Common myeloid progenitor, CD34-positive (primary cell): Measurements from ENCODE around the gene ACOT12.

Experiments
- CTCF ChIA-PET: fragments of 350-600 bp; sonication (Branson Sonifier 250); formaldehyde crosslinking; loops from one replicate; lab custom pipeline; 2021; ENCODE audit warnings: antibody characterized with exemption; lab: Charles Lee
- POLR2A ChIA-PET: fragments of 350-600 bp; sonication (Branson Sonifier 250); formaldehyde crosslinking; loops from one replicate; lab custom pipeline; 2021; ENCODE audit warnings: antibody characterized with exemption; lab: Charles Lee
- DNase-seq, 3 donors: peaks; one replicate each; pipeline versions ENCODE4 v3.0.0 to v3.0.0-alpha.2; 2013
- H3K27ac ChIP-seq, 2 experiments: 1 replicate in 1 of 2; 2 replicates in 1 of 2; pipeline ENCODE4 v1.7.0; 2013; ENCODE audit warnings: inconsistent platforms in 2 of 2, low read length in 2 of 2, mild to moderate bottlenecking in 2 of 2, low read depth in 1 of 2, moderate library complexity in 1 of 2; ENCODE audit not compliant: severe bottlenecking in 2 of 2, insufficient read depth in 1 of 2, poor library complexity in 1 of 2
- H3K27me3 ChIP-seq, 5 experiments: replicated peaks in 2 of 5; 1 replicate in 3 of 5; 2 replicates in 2 of 5; pipeline versions ENCODE4 v1.6.1 to v1.7.0; 2013; ENCODE audit warnings: low read length in 4 of 5, mild to moderate bottlenecking in 2 of 5, moderate library complexity in 2 of 5, inconsistent platforms in 1 of 5; ENCODE audit not compliant: insufficient read depth in 5 of 5, control insufficient read depth in 4 of 5
- H3K36me3 ChIP-seq, 4 experiments: 1 replicate in 2 of 4; 2 replicates in 2 of 4; pipeline versions ENCODE4 v1.6.1 to v1.7.0; 2013; ENCODE audit warnings: low read length in 3 of 4, control low read depth in 1 of 4, mild to moderate bottlenecking in 1 of 4; ENCODE audit not compliant: control insufficient read depth in 4 of 4, insufficient read depth in 4 of 4
- H3K4me1 ChIP-seq, 4 experiments: 1 replicate in 3 of 4; 2 replicates in 1 of 4; pipeline versions ENCODE4 v1.6.1 to v1.7.1; 2013; ENCODE audit warnings: low read length in 3 of 4, mild to moderate bottlenecking in 3 of 4, control low read depth in 1 of 4, inconsistent platforms in 1 of 4, moderate library complexity in 1 of 4; ENCODE audit not compliant: control insufficient read depth in 4 of 4, insufficient read depth in 4 of 4; ENCODE audit errors: control extremely low read depth in 1 of 4
- H3K4me3 ChIP-seq, 7 experiments: 1 replicate in 4 of 7; 2 replicates in 3 of 7; pipeline versions ENCODE4 v1.5.1 to v1.7.0; 2013; ENCODE audit warnings: mild to moderate bottlenecking in 7 of 7, low read length in 6 of 7, moderate library complexity in 6 of 7, inconsistent platforms in 2 of 7, low read depth in 2 of 7, control low read depth in 1 of 7; ENCODE audit not compliant: insufficient read depth in 4 of 7, control insufficient read depth in 1 of 7; ENCODE audit errors: extremely low read depth in 1 of 7
- H3K9me3 ChIP-seq, 5 experiments: 1 replicate in 4 of 5; 2 replicates in 1 of 5; pipeline versions ENCODE4 v1.6.1 to v1.7.1; 2013; ENCODE audit warnings: low read length in 4 of 5, mild to moderate bottlenecking in 2 of 5, inconsistent platforms in 1 of 5, low read depth in 1 of 5, moderate library complexity in 1 of 5; ENCODE audit not compliant: control insufficient read depth in 4 of 5, insufficient read depth in 2 of 5; ENCODE audit errors: control extremely low read depth in 1 of 5
- WGBS: methylation state at CpG from one replicate; pipeline ENCODE4 v1.1.5; 2013; ENCODE audit not compliant: insufficient coverage; 5-methylcytosine and 5-hydroxymethylcytosine counted together

The ACOT12 gene

DNA sequence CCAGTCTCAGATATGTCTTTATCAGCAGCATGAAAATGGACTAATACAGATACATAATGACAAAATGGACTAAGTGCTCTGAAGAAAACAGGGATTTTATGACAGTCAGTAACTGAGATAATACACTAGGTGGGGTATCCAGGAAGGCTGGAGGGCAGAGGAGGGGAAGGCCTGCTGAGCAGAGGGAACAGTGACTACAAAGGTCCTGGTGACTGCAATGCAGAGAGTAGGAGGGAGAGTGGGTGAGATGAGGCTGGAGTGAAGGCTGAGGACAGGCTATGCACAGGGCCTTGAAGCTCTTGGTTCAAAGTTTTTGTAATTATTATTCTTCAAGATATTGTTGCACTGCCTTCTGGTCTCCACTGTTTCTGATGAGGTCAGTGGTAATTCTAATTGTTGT, 4.9 kb downstream of the ACOT12 start:
- POLR2A ChIA-PET = no interaction called here
- DNase-seq = no peak
- no peaks in the 10 kb centered on the region for H3K9me3 ChIP-seq
- CTCF ChIA-PET = interaction anchor here (0.6 kb wide), 1 partner anchor 587 kb away, joined by 3 read pairs; no protein-coding TSS in a partner anchor
- H3K4me3 ChIP-seq = no peak overlapping the region
- peaks cover 0 to 28% (median 8%) of the 10 kb centered on the region in 5 experiments for H3K27me3 ChIP-seq
- H3K27ac ChIP-seq = no peak overlapping the region
- no peaks in the 10 kb centered on the region for H3K36me3 ChIP-seq
- H3K4me1 ChIP-seq = peaks cover 0 to 6% (median 2%) of the 10 kb centered on the region in 4 experiments

DNA sequence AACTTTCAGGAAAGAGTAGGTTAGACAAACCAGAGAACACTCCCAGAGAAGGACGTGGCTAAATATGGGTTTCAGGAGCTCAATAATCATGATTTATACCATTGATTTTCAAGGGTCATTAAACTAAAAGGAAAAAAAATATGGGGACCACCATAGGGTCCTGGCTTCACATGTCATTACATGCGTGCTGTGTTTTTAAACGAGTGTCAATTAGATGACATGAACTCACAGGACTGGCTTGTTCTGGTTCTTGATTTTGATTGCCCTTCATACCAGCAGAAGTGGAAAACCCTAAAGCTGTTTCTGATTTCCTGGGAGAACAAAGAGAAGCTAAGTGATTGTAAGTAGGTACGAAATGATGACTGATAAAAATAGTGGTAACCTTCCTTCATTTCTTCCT, 5.8 kb downstream of the ACOT12 start:
- no peak overlapping the region for H3K4me3 ChIP-seq
- 95% methylated on average over 3 of the region's 4 CpGs for WGBS
- peaks cover 0 to 21% (median 8%) of the 10 kb centered on the region in 5 experiments for H3K27me3 ChIP-seq
- CTCF ChIA-PET = interaction anchor here (1.0 to 1.4 kb wide), 2 partner anchors 11 to 17 kb away, joined by 3 to 4 read pairs; no protein-coding TSS in a partner anchor
- no peak overlapping the region for H3K27ac ChIP-seq
- POLR2A ChIA-PET = no interaction called here
- DNase-seq = no peak
- H3K9me3 ChIP-seq = no peaks in the 10 kb centered on the region
- H3K4me1 ChIP-seq = no peaks in the 10 kb centered on the region
- H3K36me3 ChIP-seq = no peaks in the 10 kb centered on the region

DNA sequence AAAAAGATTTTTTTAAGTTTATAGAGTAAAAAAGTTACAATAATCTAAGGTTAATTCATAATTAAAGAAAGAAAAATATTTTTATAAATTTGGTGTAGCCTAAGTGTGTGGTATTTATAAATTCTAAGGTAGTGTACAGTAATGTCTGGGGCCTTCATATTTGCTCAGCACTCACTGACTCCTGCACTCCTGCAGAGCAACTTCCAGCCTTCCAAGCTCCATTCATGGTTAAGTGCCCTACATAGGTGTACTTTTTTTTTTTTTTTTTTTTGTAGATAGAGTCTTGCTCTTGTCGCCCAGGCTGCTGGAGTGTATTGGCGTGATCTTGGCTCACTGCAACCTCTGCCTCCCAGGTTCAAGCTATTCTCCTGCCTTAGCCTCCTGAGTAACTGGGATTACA, 10.1 kb downstream of the ACOT12 start:
- DNase-seq = no peak
- no CpG with 5 or more reads among the region's 2 CpGs for WGBS
- H3K27me3 ChIP-seq = no peaks in the 10 kb centered on the region
- no peaks in the 10 kb centered on the region for H3K9me3 ChIP-seq
- no peak overlapping the region for H3K27ac ChIP-seq
- H3K36me3 ChIP-seq = no peaks in the 10 kb centered on the region
- POLR2A ChIA-PET = interaction anchor here (0.6 kb wide), 1 partner anchor 1132 kb away, joined by 5 read pairs; no protein-coding TSS in a partner anchor
- no peaks in the 10 kb centered on the region for H3K4me1 ChIP-seq
- CTCF ChIA-PET = interaction anchor here (0.6 kb wide), 1 partner anchor 1237 kb away, joined by 3 read pairs; no protein-coding TSS in a partner anchor
- no peak overlapping the region for H3K4me3 ChIP-seq

DNA sequence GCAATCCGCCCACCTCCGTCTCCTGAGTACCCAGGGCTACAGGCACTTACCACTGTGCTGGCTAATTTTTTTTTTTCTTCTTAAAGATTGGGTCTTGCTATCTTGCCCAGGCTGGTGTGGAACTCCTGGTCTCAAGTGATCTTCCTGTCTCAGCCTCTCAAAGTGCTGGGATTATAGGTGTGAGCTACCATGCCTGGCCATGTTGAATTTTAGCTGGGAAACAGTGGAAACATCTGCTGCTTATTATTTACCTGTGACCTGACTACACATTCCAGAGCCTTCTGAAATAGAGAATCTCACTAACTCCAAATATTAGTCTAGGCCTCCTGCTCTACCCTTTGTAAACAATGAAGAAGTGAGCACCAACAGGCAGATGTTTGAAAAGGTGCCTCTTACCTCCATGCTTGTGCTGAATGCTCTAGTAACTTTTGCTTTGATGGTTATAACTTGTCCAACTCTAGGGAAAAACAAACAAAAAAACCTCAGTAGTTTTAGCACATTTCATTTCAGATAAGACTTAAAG, 22.5 kb downstream of the ACOT12 start:
- ChIA-PET POLR2A (no interaction called here), CTCF (no interaction called here)
- H3K4me1 ChIP-seq = no peaks in the 10 kb centered on the region
- H3K36me3 ChIP-seq = no peaks in the 10 kb centered on the region
- DNase-seq = no peak
- H3K27me3 ChIP-seq = no peaks in the 10 kb centered on the region
- no peak overlapping the region for H3K27ac ChIP-seq
- 96% methylated on average over 2 of the region's 2 CpGs for WGBS
- no peaks in the 10 kb centered on the region for H3K9me3 ChIP-seq
- no peak overlapping the region for H3K4me3 ChIP-seq

DNA sequence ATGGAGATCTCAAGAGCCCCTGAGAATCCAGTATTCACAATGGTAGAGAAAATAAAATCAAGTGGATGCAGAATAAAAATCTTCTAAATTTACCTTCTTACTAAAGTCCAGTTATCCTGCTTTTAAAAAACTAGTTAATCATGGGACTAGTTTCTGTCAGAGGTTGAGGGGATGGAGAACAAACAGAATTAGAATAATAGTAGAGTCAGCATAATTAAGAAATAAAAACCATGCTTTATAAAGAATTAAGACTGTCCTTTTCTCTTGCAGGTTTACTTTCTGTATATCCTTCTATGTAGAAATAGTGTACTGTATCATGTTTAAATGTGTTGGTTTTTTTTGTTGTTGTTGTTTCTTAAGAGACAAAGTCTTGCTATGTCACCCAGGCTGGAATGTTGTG, 23.0 kb downstream of the ACOT12 start:
- no peaks in the 10 kb centered on the region for H3K4me1 ChIP-seq
- H3K9me3 ChIP-seq = no peaks in the 10 kb centered on the region
- H3K27ac ChIP-seq = no peak overlapping the region
- no peak for DNase-seq
- H3K4me3 ChIP-seq = no peak overlapping the region
- POLR2A ChIA-PET = no interaction called here
- no peaks in the 10 kb centered on the region for H3K27me3 ChIP-seq
- CTCF ChIA-PET = no interaction called here
- H3K36me3 ChIP-seq = no peaks in the 10 kb centered on the region

DNA sequence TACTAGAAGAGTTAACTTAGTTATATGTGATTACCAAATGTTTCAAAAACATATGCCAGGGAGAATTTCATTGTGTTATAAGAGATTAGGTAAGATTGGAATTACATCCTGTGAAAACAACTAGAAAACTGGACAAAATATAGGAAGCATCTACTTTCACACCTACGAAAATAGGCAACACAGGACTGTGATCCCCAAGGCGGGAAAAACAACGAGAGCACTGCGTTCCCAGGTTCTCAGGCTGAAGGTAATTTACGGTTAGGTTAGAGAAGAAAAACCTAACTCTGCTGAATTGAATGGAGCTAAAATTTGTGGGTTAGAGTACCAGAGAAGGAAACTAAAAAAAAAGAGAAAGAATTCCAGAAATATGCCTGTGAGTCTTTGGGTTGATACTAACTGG, 28.4 kb downstream of the ACOT12 start:
- H3K27ac ChIP-seq = no peak overlapping the region
- ChIA-PET POLR2A (no interaction called here), CTCF (no interaction called here)
- 96% methylated on average over 4 of the region's 5 CpGs for WGBS
- DNase-seq = no peak
- no peak overlapping the region for H3K4me3 ChIP-seq
- no peaks in the 10 kb centered on the region for H3K9me3 ChIP-seq
- H3K4me1 ChIP-seq = no peaks in the 10 kb centered on the region
- no peaks in the 10 kb centered on the region for H3K36me3 ChIP-seq
- H3K27me3 ChIP-seq = no peaks in the 10 kb centered on the region

DNA sequence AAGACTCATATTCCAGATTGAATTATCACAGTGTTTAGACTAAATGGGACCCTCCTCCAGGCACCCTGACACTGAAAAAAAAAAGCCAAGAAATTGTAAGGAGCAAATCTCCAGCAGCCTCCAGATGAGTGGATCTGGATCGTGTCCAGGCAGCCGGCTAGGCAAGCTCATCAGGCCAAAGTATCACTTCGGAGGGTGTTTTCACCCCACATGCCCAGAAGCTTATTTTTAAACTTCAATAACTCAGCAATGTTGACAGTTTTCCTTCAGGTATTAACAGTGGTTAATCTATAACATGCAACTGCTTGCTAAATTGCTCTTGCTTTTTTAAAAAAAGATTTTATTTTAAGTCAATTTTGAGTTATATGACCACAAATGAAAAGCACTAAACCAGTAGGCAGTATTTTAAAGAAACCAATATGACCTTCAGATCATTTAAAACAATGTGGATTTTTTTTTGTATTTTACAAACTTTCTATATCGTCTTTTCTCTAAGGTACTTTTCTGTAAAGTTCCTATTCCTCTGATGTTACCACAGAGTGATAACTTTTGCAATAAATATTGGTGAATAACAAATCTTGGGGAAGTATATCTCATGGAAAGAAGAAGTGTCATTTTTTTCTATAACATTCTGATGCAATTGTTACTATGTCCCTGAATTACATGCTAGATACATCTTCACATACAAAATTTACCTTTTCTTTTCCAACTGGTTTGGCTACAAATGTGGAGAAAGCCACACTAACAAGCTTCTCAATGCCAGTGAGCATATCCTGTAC, 30.7 kb downstream of the ACOT12 start:
- no peak for DNase-seq
- no peaks in the 10 kb centered on the region for H3K4me1 ChIP-seq
- no peak overlapping the region for H3K27ac ChIP-seq
- H3K27me3 ChIP-seq = no peaks in the 10 kb centered on the region
- H3K9me3 ChIP-seq = no peaks in the 10 kb centered on the region
- ChIA-PET POLR2A (interaction anchor here (0.6 kb wide), 1 partner anchor 61 kb away, joined by 6 read pairs; no protein-coding TSS in a partner anchor), CTCF (no interaction called here)
- no peak overlapping the region for H3K4me3 ChIP-seq
- no peaks in the 10 kb centered on the region for H3K36me3 ChIP-seq
- WGBS = no CpG with 5 or more reads among the region's 4 CpGs
